Breast epithelium (tissue), 4 donors: ENCODE data around the gene HERC5. TPM values are rescaled to one million over a fixed set of nuclear protein-coding genes. Genes with fewer than 3 reads are reported as not detected.

Experiments used
- DNase-seq, 2 donors: peaks; one replicate each; pipeline ENCODE4 v3.0.0-alpha.2; 2019; ENCODE audit warnings: low spot score in 2 of 2
- H3K27ac ChIP-seq, 2 donors: fragments of 200-600 bp; sonication (generic) in 1 of 2; one replicate each; pipeline ENCODE4 v1.5.1; 2016 to 2019; ENCODE audit warnings: mild to moderate bottlenecking in 1 of 2
- H3K27me3 ChIP-seq, 2 donors: fragments of 200-600 bp; sonication (generic) in 1 of 2; one replicate each; pipeline versions ENCODE4 v1.5.1 to v1.6.0; 2017 to 2019; ENCODE audit warnings: control low read depth in 1 of 2, mild to moderate bottlenecking in 1 of 2
- H3K36me3 ChIP-seq: fragments of 200-600 bp; one replicate; pipeline ENCODE4 v1.5.1; 2019
- H3K4me1 ChIP-seq, 2 donors: fragments of 200-600 bp; sonication (generic); one replicate each; pipeline ENCODE4 v1.5.1; 2016 to 2019; ENCODE audit warnings: control low read depth in 1 of 2
- H3K4me3 ChIP-seq, 3 donors: fragments of 200-600 bp; sonication (generic); 1 replicate in 2 of 3; 2 replicates in 1 of 3; pipeline ENCODE4 v1.5.1; 2016 to 2019; ENCODE audit warnings: mild to moderate bottlenecking in 3 of 3, moderate library complexity in 2 of 3
- H3K9me3 ChIP-seq, 2 donors: fragments of 200-600 bp; sonication (generic) in 1 of 2; one replicate each; pipeline ENCODE4 v1.5.1; 2016 to 2019; ENCODE audit warnings: control low read depth in 1 of 2
- CTCF ChIP-seq, 3 donors: fragments of 450-650 bp; IDR thresholded peaks; one replicate each; pipeline ENCODE4 v1.5.1; 2016 to 2017; ENCODE audit warnings: antibody characterized with exemption in 3 of 3, mild to moderate bottlenecking in 3 of 3, moderate library complexity in 3 of 3
- POLR2A ChIP-seq: fragments of 450-650 bp; IDR thresholded peaks from one replicate; pipeline ENCODE4 v1.6.1; 2016; ENCODE audit warnings: antibody characterized with exemption, mild to moderate bottlenecking, moderate library complexity
- POLR2AphosphoS5 ChIP-seq, 3 donors: sonication (generic); formaldehyde crosslinking; IDR thresholded peaks; one replicate each; pipeline ENCODE4 v1.6.1; 2017; ENCODE audit warnings: antibody characterized with exemption in 3 of 3
- intact Hi-C: fragments of 100-400 bp; cut with DNase I; formaldehyde crosslinking; loops from one replicate; pipeline ENCODE4 v1.15.1; 2023; ENCODE audit warnings: low total_unique reads
- total RNA-seq, 3 donors: library from RNA; depleted of rRNA; stranded (reverse); fragments of >200 nt; gene quantifications; one replicate each; pipeline ENCODE4 v1.1.0, GENCODE V29; 2016

The HERC5 gene
- total RNA-seq, 3 donors from 2014 or later, result 5.0 to 5.9 (median 5.9) TPM

GRCh38 chr4:88503344-88503743, 46.4 kb downstream of the HERC5 start:
- intact Hi-C loops, result no loop called here
- H3K36me3 ChIP-seq, result no peaks in the 10 kb centered on the region
- no peak for TF ChIP-seq CTCF (IDR thresholded peaks at IDR 0.05)
- TF ChIP-seq POLR2AphosphoS5 (IDR thresholded peaks at IDR 0.05), result no peak
- no peak overlapping the region for H3K4me3 ChIP-seq
- H3K27me3 ChIP-seq, result no peaks in the 10 kb centered on the region
- H3K4me1 ChIP-seq, result no peaks in the 10 kb centered on the region
- H3K9me3 ChIP-seq, result no peaks in the 10 kb centered on the region
- no peak for DNase-seq
- no peak overlapping the region for H3K27ac ChIP-seq

- H3K9me3 ChIP-seq, result no peaks in the 10 kb centered on the region
- H3K27ac ChIP-seq, result no peak overlapping the region
- no peak for DNase-seq
- no peak overlapping the region for H3K4me3 ChIP-seq
- TF ChIP-seq POLR2AphosphoS5 (IDR thresholded peaks at IDR 0.05) (no peak), CTCF (IDR thresholded peaks at IDR 0.05) (no peak), POLR2A (no peak)
- no peaks in the 10 kb centered on the region for H3K27me3 ChIP-seq
- intact Hi-C loops, result loop anchor here (10.0 kb wide), 1 partner anchor 286 kb away; no protein-coding TSS in a partner anchor
- no peaks in the 10 kb centered on the region for H3K36me3 ChIP-seq
- H3K4me1 ChIP-seq, result no peaks in the 10 kb centered on the region
Observed at GRCh38 chr4:88511236-88511635, 54.3 kb downstream of the HERC5 start.

- intact Hi-C loops, result loop anchor here (10.0 kb wide), 1 partner anchor 290 kb away; no protein-coding TSS in a partner anchor
- no peaks in the 10 kb centered on the region for H3K9me3 ChIP-seq
- H3K4me1 ChIP-seq, result no peaks in the 10 kb centered on the region
- no peak overlapping the region for H3K27ac ChIP-seq
- H3K4me3 ChIP-seq, result no peak overlapping the region
- H3K27me3 ChIP-seq, result no peaks in the 10 kb centered on the region
- H3K36me3 ChIP-seq, result no peaks in the 10 kb centered on the region
- TF ChIP-seq CTCF (IDR thresholded peaks at IDR 0.05) (no peak), POLR2AphosphoS5 (IDR thresholded peaks at IDR 0.05) (no peak), POLR2A (no peak)
- DNase-seq, result no peak
Observed at GRCh38 chr4:88514557-88515511, 57.9 kb downstream of the HERC5 start.

- TF ChIP-seq CTCF (IDR thresholded peaks at IDR 0.05), result no peak
- TF ChIP-seq POLR2AphosphoS5 (IDR thresholded peaks at IDR 0.05), result no peak
- no peak for TF ChIP-seq POLR2A
- intact Hi-C loops, result loop anchor here (10.0 kb wide), 1 partner anchor 292 kb away; no protein-coding TSS in a partner anchor
- no peak overlapping the region for H3K27ac ChIP-seq
- no peak overlapping the region for H3K4me3 ChIP-seq
- no peaks in the 10 kb centered on the region for H3K36me3 ChIP-seq
- peaks cover 0 to 5% of the 10 kb centered on the region in 2 donors for H3K4me1 ChIP-seq
- no peak for DNase-seq
- no peaks in the 10 kb centered on the region for H3K27me3 ChIP-seq
- no peaks in the 10 kb centered on the region for H3K9me3 ChIP-seq
Observed at GRCh38 chr4:88516746-88517145, 59.8 kb downstream of the HERC5 start.

DNA sequence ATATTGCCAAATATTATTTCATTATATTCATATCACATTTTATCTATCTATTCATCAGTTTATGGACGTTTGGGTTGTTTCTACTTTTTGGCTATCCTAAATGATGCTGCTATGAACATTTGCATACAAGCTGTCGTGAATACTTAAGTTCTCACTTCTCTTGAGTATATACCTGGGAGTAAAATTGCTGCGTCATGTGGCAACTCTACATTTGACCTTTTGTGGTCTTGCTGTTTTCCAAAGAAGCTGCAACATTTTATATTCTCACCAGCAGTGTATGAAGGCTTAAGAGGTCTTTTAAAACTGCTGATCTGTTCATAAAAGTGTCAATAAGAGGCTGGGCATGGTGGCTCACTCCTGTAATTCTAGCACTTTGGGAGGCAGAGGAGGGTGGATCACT, 60.9 kb downstream of the HERC5 start:
- intact Hi-C loops, result loop anchor here (10.0 kb wide), 1 partner anchor 293 kb away; no protein-coding TSS in a partner anchor
- TF ChIP-seq POLR2AphosphoS5 (IDR thresholded peaks at IDR 0.05) (no peak), CTCF (IDR thresholded peaks at IDR 0.05) (no peak), POLR2A (no peak)
- no peak for DNase-seq

More for the DNA sequence above, 60.9 kb downstream of the HERC5 start:
- H3K4me1 ChIP-seq, result peaks cover 0 to 11% of the 10 kb centered on the region in 2 donors
- H3K4me3 ChIP-seq, result no peak overlapping the region
- no peaks in the 10 kb centered on the region for H3K27me3 ChIP-seq
- H3K9me3 ChIP-seq, result no peaks in the 10 kb centered on the region
- H3K36me3 ChIP-seq, result no peaks in the 10 kb centered on the region
- no peak overlapping the region for H3K27ac ChIP-seq
